Vagina (tissue), 2 donors: ENCODE results near the gene SV2B.

Experiments used
- POLR2AphosphoS5 ChIP-seq, 2 donors: sonication (generic); formaldehyde crosslinking; IDR thresholded peaks; one replicate each; pipeline ENCODE4 v1.9.0; 2017; ENCODE audit warnings: antibody characterized with exemption in 2 of 2, mild to moderate bottlenecking in 2 of 2, low read depth in 1 of 2; ENCODE audit not compliant: insufficient read depth in 1 of 2
- TF ChIP-seq, protein P1 (sequence below), 3 experiments: fragments of 450-650 bp in 2 of 3; fragments of 200-600 bp in 1 of 3; sonication (generic) in 1 of 3; IDR thresholded peaks; one replicate each; pipeline ENCODE4 v1.5.1; 2017 to 2019; ENCODE audit warnings: antibody characterized with exemption in 3 of 3, mild to moderate bottlenecking in 2 of 3, moderate library complexity in 2 of 3

DNA sequence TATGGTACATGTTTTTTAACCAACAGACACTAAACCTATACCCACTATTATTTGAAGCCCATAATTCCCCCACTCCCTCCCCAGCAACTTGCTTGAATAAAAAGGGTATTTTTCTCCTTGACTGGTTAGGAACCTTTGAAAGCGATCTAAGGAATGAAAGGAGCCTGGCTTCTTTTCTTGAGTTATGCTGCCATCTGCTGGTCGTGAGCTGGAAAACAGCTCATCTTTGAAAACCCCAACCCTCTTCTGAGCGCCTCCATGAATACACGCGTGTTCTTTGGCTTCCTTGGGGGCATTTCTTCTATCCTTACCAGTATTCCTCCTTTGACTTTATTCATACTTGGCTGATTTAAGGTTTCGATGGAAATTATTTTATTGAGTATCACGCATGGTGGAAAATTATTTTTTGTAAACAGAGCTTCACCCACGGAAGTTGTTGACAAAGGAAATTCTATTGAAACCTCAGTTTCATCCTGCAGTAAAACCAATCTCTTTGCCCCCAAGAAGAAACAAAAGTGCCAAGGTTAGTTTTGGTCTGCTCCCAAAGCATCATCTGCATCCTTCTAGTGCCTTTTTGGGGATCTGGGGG, 171.6 kb downstream of the SV2B start:
- TF ChIP-seq, protein P1, sequence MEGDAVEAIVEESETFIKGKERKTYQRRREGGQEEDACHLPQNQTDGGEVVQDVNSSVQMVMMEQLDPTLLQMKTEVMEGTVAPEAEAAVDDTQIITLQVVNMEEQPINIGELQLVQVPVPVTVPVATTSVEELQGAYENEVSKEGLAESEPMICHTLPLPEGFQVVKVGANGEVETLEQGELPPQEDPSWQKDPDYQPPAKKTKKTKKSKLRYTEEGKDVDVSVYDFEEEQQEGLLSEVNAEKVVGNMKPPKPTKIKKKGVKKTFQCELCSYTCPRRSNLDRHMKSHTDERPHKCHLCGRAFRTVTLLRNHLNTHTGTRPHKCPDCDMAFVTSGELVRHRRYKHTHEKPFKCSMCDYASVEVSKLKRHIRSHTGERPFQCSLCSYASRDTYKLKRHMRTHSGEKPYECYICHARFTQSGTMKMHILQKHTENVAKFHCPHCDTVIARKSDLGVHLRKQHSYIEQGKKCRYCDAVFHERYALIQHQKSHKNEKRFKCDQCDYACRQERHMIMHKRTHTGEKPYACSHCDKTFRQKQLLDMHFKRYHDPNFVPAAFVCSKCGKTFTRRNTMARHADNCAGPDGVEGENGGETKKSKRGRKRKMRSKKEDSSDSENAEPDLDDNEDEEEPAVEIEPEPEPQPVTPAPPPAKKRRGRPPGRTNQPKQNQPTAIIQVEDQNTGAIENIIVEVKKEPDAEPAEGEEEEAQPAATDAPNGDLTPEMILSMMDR (IDR thresholded peaks at IDR 0.05): peak; percentile 70 to 80 (median 70)
- TF ChIP-seq POLR2AphosphoS5 (IDR thresholded peaks at IDR 0.05; ENCODE audit: insufficient read depth in 1 of 2, low read depth in 1 of 2): peak in 1 of 2 donors; percentile 46
